Activated naive CD8-positive, alpha-beta T cell treated with anti-CD3 and anti-CD28 coated beads for 36 hours (primary cell): ENCODE data around the gene PUM2. TPM values are rescaled to one million over a fixed set of nuclear protein-coding genes. Genes with fewer than 3 reads are reported as not detected.
"Not testable (repeated sequence)": the region's sequence is repeated elsewhere in the genome, so short reads cannot be mapped to it uniquely, and the experiment has no call there.

Experiments used
- DNase-seq: peaks from one replicate; pipeline ENCODE4 v3.0.0; 2021
- H3K27ac Mint-ChIP-seq: one replicate; pipeline ENCODE4 v1.8.0; 2022; ENCODE audit warnings: mild to moderate bottlenecking, moderate library complexity, mixed read lengths
- H3K27me3 Mint-ChIP-seq: one replicate; pipeline ENCODE4 v1.8.0; 2022; ENCODE audit warnings: mild to moderate bottlenecking, mixed read lengths
- H3K36me3 Mint-ChIP-seq: one replicate; pipeline ENCODE4 v1.8.0; 2021; ENCODE audit warnings: mild to moderate bottlenecking, mixed read lengths
- H3K4me1 Mint-ChIP-seq: one replicate; pipeline ENCODE4 v1.8.0; 2021; ENCODE audit warnings: mixed read lengths
- H3K4me3 Mint-ChIP-seq: one replicate; pipeline ENCODE4 v1.8.0; 2022; ENCODE audit warnings: mild to moderate bottlenecking, moderate library complexity, mixed read lengths
- H3K9me3 Mint-ChIP-seq: one replicate; pipeline ENCODE4 v1.8.0; 2022; ENCODE audit warnings: mixed read lengths
- total RNA-seq, 2 experiments: library from RNA; stranded (reverse); gene quantifications; one replicate each; pipeline ENCODE4 v1.2.3, GENCODE V29; 2021

The PUM2 gene
- total RNA-seq, 2 experiments from 2014 or later, result 107 to 108 TPM

- DNase-seq, result no peak
- Mint-ChIP-seq H3K36me3 (peaks cover 52% of the 10 kb centered on the region), H3K27ac (peak overlapping the region; percentile 16), H3K4me3 (no peak overlapping the region), H3K27me3 (no peaks in the 10 kb centered on the region), H3K4me1 (no peaks in the 10 kb centered on the region), H3K9me3 (no peaks in the 10 kb centered on the region)
Measured at GRCh38 chr2:20249170-20249569, 101.5 kb downstream of the PUM2 start.

GRCh38 chr2:20247084-20247483 is 103.6 kb downstream of the PUM2 start:
- no peaks in the 10 kb centered on the region for H3K27me3 Mint-ChIP-seq
- no peaks in the 10 kb centered on the region for H3K9me3 Mint-ChIP-seq
- H3K4me3 Mint-ChIP-seq, result no peak overlapping the region
- DNase-seq, result no peak
- peaks cover 48% of the 10 kb centered on the region for H3K36me3 Mint-ChIP-seq
- H3K4me1 Mint-ChIP-seq, result peaks cover under 1% of the 10 kb centered on the region
- peak overlapping the region; percentile 43 for H3K27ac Mint-ChIP-seq

GRCh38 chr2:20243637-20244036 is 107.0 kb downstream of the PUM2 start:
- peaks cover 26% of the 10 kb centered on the region for H3K36me3 Mint-ChIP-seq
- H3K4me1 Mint-ChIP-seq, H3K4me3 Mint-ChIP-seq, H3K27ac Mint-ChIP-seq, H3K9me3 Mint-ChIP-seq, H3K27me3 Mint-ChIP-seq, DNase-seq: not testable (repeated sequence)

GRCh38 chr2:20242727-20243377 is 107.8 kb downstream of the PUM2 start:
- H3K27ac Mint-ChIP-seq, result no peak overlapping the region
- H3K4me1 Mint-ChIP-seq, result peaks cover 3% of the 10 kb centered on the region
- H3K4me3 Mint-ChIP-seq, result no peak overlapping the region
- DNase-seq, result no peak
- no peaks in the 10 kb centered on the region for H3K9me3 Mint-ChIP-seq
- H3K27me3 Mint-ChIP-seq, result no peaks in the 10 kb centered on the region
- H3K36me3 Mint-ChIP-seq, result peaks cover 21% of the 10 kb centered on the region

GRCh38 chr2:20241973-20242726 is 108.5 kb downstream of the PUM2 start:
- Mint-ChIP-seq H3K36me3 (peaks cover 15% of the 10 kb centered on the region), H3K27me3 (no peaks in the 10 kb centered on the region), H3K4me1 (peaks cover 3% of the 10 kb centered on the region), H3K4me3 (peak overlapping the region; percentile 39), H3K9me3 (no peaks in the 10 kb centered on the region), H3K27ac (no peak overlapping the region)
- DNase-seq, result peak; percentile 50

GRCh38 chr2:20240291-20240690 is 110.4 kb downstream of the PUM2 start:
- H3K4me1 Mint-ChIP-seq, H3K27ac Mint-ChIP-seq, DNase-seq, H3K36me3 Mint-ChIP-seq, H3K27me3 Mint-ChIP-seq, H3K9me3 Mint-ChIP-seq, H3K4me3 Mint-ChIP-seq: not testable (repeated sequence)

- no peak overlapping the region for H3K27ac Mint-ChIP-seq
- H3K27me3 Mint-ChIP-seq, result peaks cover 9% of the 10 kb centered on the region
- no peak for DNase-seq
- no peaks in the 10 kb centered on the region for H3K9me3 Mint-ChIP-seq
- H3K4me3 Mint-ChIP-seq, result no peak overlapping the region
- no peaks in the 10 kb centered on the region for H3K36me3 Mint-ChIP-seq
- H3K4me1 Mint-ChIP-seq, result no peaks in the 10 kb centered on the region
Measured at GRCh38 chr2:20236496-20236895, 114.1 kb downstream of the PUM2 start.

GRCh38 chr2:20235655-20236305 is 114.9 kb downstream of the PUM2 start:
- Mint-ChIP-seq H3K4me3 (no peak overlapping the region), H3K4me1 (no peaks in the 10 kb centered on the region), H3K9me3 (no peaks in the 10 kb centered on the region), H3K27ac (no peak overlapping the region), H3K27me3 (peaks cover 9% of the 10 kb centered on the region), H3K36me3 (no peaks in the 10 kb centered on the region)
- DNase-seq, result no peak

- not testable (repeated sequence) for H3K36me3 Mint-ChIP-seq, H3K4me3 Mint-ChIP-seq, H3K4me1 Mint-ChIP-seq, DNase-seq, H3K9me3 Mint-ChIP-seq, H3K27me3 Mint-ChIP-seq, H3K27ac Mint-ChIP-seq
Measured at GRCh38 chr2:20234597-20234996, 116.0 kb downstream of the PUM2 start.

GRCh38 chr2:20232837-20233207 is 117.8 kb downstream of the PUM2 start:
- no peak for DNase-seq
- H3K9me3 Mint-ChIP-seq, result no peaks in the 10 kb centered on the region
- no peak overlapping the region for H3K27ac Mint-ChIP-seq
- H3K4me1 Mint-ChIP-seq, result no peaks in the 10 kb centered on the region
- no peaks in the 10 kb centered on the region for H3K36me3 Mint-ChIP-seq
- peaks cover 18% of the 10 kb centered on the region for H3K27me3 Mint-ChIP-seq
- no peak overlapping the region for H3K4me3 Mint-ChIP-seq

- no peak for DNase-seq
- Mint-ChIP-seq H3K36me3 (no peaks in the 10 kb centered on the region), H3K27ac (no peak overlapping the region), H3K27me3 (peaks cover 27% of the 10 kb centered on the region), H3K4me3 (no peak overlapping the region), H3K4me1 (no peaks in the 10 kb centered on the region), H3K9me3 (no peaks in the 10 kb centered on the region)
Measured at GRCh38 chr2:20231598-20232026, 119.0 kb downstream of the PUM2 start.

GRCh38 chr2:20231159-20231558 is 119.5 kb downstream of the PUM2 start:
- H3K4me1 Mint-ChIP-seq, result no peaks in the 10 kb centered on the region
- H3K9me3 Mint-ChIP-seq, result no peaks in the 10 kb centered on the region
- H3K27ac Mint-ChIP-seq, result no peak overlapping the region
- no peak for DNase-seq
- no peak overlapping the region for H3K4me3 Mint-ChIP-seq
- no peaks in the 10 kb centered on the region for H3K36me3 Mint-ChIP-seq
- peaks cover 32% of the 10 kb centered on the region for H3K27me3 Mint-ChIP-seq

- Mint-ChIP-seq H3K27ac (no peak overlapping the region), H3K4me1 (peaks cover 4% of the 10 kb centered on the region), H3K9me3 (no peaks in the 10 kb centered on the region), H3K36me3 (no peaks in the 10 kb centered on the region), H3K4me3 (no peak overlapping the region), H3K27me3 (peaks cover 37% of the 10 kb centered on the region)
- no peak for DNase-seq
Measured at GRCh38 chr2:20230114-20230425, 120.6 kb downstream of the PUM2 start.

- Mint-ChIP-seq H3K4me3 (no peak overlapping the region), H3K27me3 (peaks cover 37% of the 10 kb centered on the region)
- no peak for DNase-seq
Measured at GRCh38 chr2:20229322-20230113, 121.1 kb downstream of the PUM2 start.

GRCh38 chr2:20227894-20228505 is 122.6 kb downstream of the PUM2 start:
- Mint-ChIP-seq H3K36me3 (no peaks in the 10 kb centered on the region), H3K27ac (no peak overlapping the region), H3K27me3 (peaks cover 35% of the 10 kb centered on the region), H3K9me3 (no peaks in the 10 kb centered on the region), H3K4me3 (no peak overlapping the region), H3K4me1 (peaks cover 4% of the 10 kb centered on the region)
- no peak for DNase-seq

More at GRCh38 chr2:20229322-20230113, 121.1 kb downstream of the PUM2 start:
- Mint-ChIP-seq H3K27ac (no peak overlapping the region), H3K9me3 (no peaks in the 10 kb centered on the region), H3K36me3 (no peaks in the 10 kb centered on the region), H3K4me1 (peaks cover 4% of the 10 kb centered on the region)
